Fibroblast of mammary gland (primary cell): ENCODE measurements around the gene TENM4.

Experiments
- DNase-seq: peaks from one replicate; pipeline ENCODE4 v3.0.0-alpha.2; 2010; ENCODE audit warnings: low read depth
- H3K4me3 ChIP-seq: 2 replicates; pipeline ENCODE4 v1.5.1; 2011; ENCODE audit warnings: low read depth, mild to moderate bottlenecking, low read length, moderate library complexity; ENCODE audit not compliant: control insufficient read depth
- TF ChIP-seq, protein P1 (sequence below): conservative IDR thresholded peaks from 2 replicates; pipeline ENCODE4 v1.5.1; 2011; ENCODE audit warnings: low read depth, low read length, inconsistent platforms; ENCODE audit not compliant: control insufficient read depth, insufficient read depth

The TENM4 gene

DNA sequence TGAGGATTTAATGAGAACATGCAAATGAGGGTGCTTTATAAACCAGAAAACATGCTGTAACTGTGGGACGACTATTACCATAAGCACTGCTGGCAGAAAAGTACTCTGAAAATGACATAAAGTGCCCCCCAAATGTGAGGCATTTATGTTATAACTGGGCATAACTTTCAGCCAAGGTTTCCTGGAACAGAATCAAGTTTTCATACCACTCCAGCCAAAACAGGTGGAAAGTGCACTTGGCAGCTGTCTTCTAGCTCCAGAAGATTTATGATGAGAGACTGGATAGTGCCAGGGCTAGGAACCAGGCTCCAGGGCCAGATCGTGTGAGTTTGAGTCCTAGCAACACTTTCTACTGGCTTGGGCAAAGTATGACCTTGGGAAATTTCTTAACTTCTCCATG is 339.2 kb downstream of the TENM4 start:
- TF ChIP-seq, protein P1, sequence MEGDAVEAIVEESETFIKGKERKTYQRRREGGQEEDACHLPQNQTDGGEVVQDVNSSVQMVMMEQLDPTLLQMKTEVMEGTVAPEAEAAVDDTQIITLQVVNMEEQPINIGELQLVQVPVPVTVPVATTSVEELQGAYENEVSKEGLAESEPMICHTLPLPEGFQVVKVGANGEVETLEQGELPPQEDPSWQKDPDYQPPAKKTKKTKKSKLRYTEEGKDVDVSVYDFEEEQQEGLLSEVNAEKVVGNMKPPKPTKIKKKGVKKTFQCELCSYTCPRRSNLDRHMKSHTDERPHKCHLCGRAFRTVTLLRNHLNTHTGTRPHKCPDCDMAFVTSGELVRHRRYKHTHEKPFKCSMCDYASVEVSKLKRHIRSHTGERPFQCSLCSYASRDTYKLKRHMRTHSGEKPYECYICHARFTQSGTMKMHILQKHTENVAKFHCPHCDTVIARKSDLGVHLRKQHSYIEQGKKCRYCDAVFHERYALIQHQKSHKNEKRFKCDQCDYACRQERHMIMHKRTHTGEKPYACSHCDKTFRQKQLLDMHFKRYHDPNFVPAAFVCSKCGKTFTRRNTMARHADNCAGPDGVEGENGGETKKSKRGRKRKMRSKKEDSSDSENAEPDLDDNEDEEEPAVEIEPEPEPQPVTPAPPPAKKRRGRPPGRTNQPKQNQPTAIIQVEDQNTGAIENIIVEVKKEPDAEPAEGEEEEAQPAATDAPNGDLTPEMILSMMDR = no peak
- no peak overlapping the region for H3K4me3 ChIP-seq
- no peak for DNase-seq

DNA sequence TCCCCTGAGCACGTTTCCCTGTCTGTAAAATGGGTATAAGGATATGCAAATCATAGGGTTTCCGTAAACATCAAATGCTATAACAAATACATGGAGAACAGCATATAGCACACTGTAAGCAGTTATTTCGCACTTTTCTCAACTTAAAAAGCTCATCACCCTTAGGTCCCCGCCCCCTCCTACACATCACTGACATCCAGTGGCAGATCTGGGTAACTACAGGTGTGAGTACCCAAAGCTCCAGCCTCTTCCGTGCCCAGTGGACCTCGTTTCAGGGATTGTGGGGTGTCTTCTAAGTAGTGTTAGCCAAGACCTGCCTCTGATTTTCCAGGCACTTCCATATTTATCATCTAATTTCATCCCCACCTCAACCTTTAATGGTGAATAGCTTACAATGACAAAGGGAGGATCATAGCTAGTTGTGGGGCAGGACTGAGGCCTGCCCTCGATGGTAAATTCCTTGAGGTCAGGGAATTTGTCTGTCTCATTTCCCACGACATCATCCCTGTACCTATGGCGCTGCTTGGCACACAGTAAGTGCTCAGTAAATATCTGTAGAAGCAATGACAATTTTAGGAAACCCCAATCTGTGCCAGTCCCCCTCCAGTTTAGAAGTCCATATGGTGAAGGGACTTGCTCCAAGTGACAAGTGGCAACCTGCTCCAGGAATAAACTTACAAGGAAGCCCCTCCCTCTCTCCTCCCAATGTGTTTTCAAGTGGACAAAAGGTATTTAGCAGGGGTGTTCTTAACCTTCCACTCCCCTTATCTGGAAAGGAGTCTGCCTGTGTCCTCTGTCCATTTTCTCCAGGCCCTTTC is 340.5 kb downstream of the TENM4 start:
- TF ChIP-seq, protein P1 = peak; percentile 85
- H3K4me3 ChIP-seq = no peak overlapping the region
- DNase-seq = peak; percentile 62

DNA sequence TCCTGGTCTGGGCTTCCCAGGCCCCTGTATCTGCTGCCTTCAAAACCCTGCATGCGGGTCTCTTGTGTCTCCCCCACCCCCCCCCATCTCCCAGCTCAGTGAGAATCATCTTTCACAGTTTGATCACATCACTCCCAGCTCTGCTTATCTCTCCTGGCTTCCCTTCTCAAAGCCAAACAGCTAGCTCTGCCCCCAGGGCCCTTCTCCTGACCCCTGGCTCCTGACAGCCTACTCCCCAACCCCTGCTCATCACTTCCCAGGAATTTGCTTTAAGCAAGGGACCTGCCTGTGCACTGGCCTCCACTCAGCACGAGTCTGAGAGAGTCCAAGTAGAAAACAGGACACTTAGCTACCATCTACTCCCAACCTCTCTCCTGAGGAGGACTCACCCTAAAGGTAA is 342.7 kb downstream of the TENM4 start:
- DNase-seq = no peak
- TF ChIP-seq, protein P1 = no peak
- H3K4me3 ChIP-seq = no peak overlapping the region

DNA sequence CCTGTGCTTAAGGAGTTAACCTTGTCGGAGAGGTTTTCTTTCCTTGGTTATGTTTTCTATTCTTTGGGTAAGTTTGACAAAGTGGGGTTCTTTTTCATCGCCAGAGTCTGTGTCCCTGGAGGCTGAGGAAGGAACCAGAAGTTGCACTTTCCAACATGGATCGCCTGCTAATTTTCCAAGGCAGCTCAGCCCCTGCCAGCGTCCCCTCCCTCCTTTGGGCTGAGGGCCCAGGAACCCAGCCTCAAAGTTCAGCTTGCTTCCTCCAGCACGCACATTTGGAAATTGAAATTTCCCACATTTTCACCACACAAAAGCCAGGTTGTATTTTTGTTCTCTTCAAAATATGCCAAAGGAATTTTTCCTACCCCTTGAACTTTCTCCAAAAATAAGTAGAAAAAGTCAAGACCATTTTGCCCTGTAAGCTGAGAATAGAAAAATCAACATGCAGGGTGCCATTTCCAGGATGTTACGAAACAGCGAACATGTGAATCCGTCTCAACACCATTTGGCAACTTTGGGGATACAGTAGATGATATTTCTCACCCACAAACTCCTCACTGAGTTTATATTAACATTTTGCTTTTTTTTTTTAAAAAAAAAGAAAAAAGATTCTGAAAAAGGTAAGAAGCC is 343.5 kb downstream of the TENM4 start:
- DNase-seq = peak; percentile 52
- no peak overlapping the region for H3K4me3 ChIP-seq
- TF ChIP-seq, protein P1 = no peak

DNA sequence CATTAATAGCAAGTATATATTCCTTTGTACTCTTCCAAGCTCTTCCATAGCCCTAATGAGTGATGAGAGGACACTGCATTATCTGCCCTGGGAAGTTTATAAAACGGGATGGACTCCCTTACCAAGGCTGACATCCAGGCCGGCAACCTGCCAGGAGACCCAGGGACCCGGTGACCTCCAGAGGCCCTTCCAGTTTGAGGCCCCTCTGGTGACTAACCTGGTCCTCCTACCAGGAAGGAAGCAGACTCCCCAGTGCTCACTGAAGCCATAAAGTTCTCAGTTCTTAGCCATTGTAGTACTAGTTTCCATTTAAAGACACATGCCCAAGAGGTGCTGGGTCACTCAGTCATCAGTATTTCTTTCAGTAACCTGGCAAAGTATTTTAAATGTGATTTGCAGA is 345.4 kb downstream of the TENM4 start:
- DNase-seq = no peak
- H3K4me3 ChIP-seq = no peak overlapping the region
- TF ChIP-seq, protein P1 = no peak

DNA sequence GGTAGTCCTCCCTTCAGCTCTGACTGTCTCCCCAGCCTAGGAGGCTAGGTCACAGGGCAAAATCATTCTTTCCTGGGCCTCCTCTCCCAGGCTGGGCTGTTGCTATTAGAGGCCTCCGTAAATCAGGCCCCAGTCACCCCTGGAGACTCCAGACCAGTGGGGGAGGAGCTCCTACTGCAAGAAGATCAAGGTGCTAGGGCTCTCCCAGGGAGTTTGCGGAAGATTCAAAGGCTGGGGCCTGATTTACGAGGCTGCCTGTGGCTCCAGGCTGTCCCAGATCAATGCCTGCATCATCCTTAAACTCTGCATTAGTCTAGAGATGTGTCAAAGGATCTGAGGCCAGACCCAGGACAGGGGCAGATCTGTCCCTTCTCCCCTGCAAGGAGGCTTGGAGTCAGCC is 346.2 kb downstream of the TENM4 start:
- DNase-seq = no peak
- no peak overlapping the region for H3K4me3 ChIP-seq
- TF ChIP-seq, protein P1 = no peak
